ENCODE measurements around the gene CATSPERD.
"Not testable (repeated sequence)": the region's sequence is repeated elsewhere in the genome, so short reads cannot be mapped to it uniquely, and the experiment has no call there.

Gene CATSPERD

GRCh38 chr19:5742051-5742450 lies 21.6 kb downstream of the CATSPERD start:
- Mint-ChIP-seq H3K36me3 (no peaks in the 10 kb centered on the region), H3K4me3 (no peak overlapping the region), H3K27me3 (no peaks in the 10 kb centered on the region), H3K9me3 (peaks cover 6% of the 10 kb centered on the region), H3K4me1 (no peaks in the 10 kb centered on the region), H3K27ac (no peak overlapping the region)
- ATAC-seq = no peak

- Mint-ChIP-seq H3K27me3 (no peaks in the 10 kb centered on the region), H3K27ac (no peak overlapping the region), H3K36me3 (no peaks in the 10 kb centered on the region), H3K4me1 (no peaks in the 10 kb centered on the region), H3K9me3 (peaks cover 6% of the 10 kb centered on the region), H3K4me3 (no peak overlapping the region)
- ATAC-seq = no peak
These were observed 23.2 kb downstream of the CATSPERD start for GRCh38 chr19:5743630-5744029.

- H3K9me3 Mint-ChIP-seq, H3K27me3 Mint-ChIP-seq, ATAC-seq: not testable (repeated sequence)
These were observed 24.6 kb downstream of the CATSPERD start for GRCh38 chr19:5744999-5745398.

GRCh38 chr19:5748920-5749319 lies 28.5 kb downstream of the CATSPERD start:
- H3K9me3 Mint-ChIP-seq, ATAC-seq, H3K36me3 Mint-ChIP-seq, H3K27ac Mint-ChIP-seq, H3K4me3 Mint-ChIP-seq, H3K4me1 Mint-ChIP-seq: not testable (repeated sequence)
- H3K27me3 Mint-ChIP-seq = peaks cover 18% of the 10 kb centered on the region

More at GRCh38 chr19:5744999-5745398, 24.6 kb downstream of the CATSPERD start:
- H3K4me1 Mint-ChIP-seq, H3K4me3 Mint-ChIP-seq, H3K27ac Mint-ChIP-seq, H3K36me3 Mint-ChIP-seq: not testable (repeated sequence)

- no peak for ATAC-seq
- Mint-ChIP-seq H3K4me3 (no peak overlapping the region), H3K4me1 (no peaks in the 10 kb centered on the region)
These were observed 29.1 kb downstream of the CATSPERD start for GRCh38 chr19:5749505-5749904.

GRCh38 chr19:5751709-5752108 lies 31.3 kb downstream of the CATSPERD start:
- no peak overlapping the region for H3K27ac Mint-ChIP-seq
- no peaks in the 10 kb centered on the region for H3K4me1 Mint-ChIP-seq
- no peak overlapping the region for H3K4me3 Mint-ChIP-seq
- H3K9me3 Mint-ChIP-seq = no peaks in the 10 kb centered on the region
- H3K36me3 Mint-ChIP-seq = no peaks in the 10 kb centered on the region
- ATAC-seq = no peak
- H3K27me3 Mint-ChIP-seq = peaks cover 33% of the 10 kb centered on the region

More at GRCh38 chr19:5749505-5749904, 29.1 kb downstream of the CATSPERD start:
- no peaks in the 10 kb centered on the region for H3K36me3 Mint-ChIP-seq
- H3K27me3 Mint-ChIP-seq = peaks cover 24% of the 10 kb centered on the region
- no peak overlapping the region for H3K27ac Mint-ChIP-seq
- H3K9me3 Mint-ChIP-seq = no peaks in the 10 kb centered on the region

- no peak overlapping the region for H3K27ac Mint-ChIP-seq
- H3K4me3 Mint-ChIP-seq = no peak overlapping the region
- H3K9me3 Mint-ChIP-seq = no peaks in the 10 kb centered on the region
- ATAC-seq = no peak
- peaks cover 43% of the 10 kb centered on the region for H3K27me3 Mint-ChIP-seq
- no peaks in the 10 kb centered on the region for H3K36me3 Mint-ChIP-seq
- H3K4me1 Mint-ChIP-seq = no peaks in the 10 kb centered on the region
These were observed 33.3 kb downstream of the CATSPERD start for GRCh38 chr19:5753743-5754142.

- no peak overlapping the region for H3K4me3 Mint-ChIP-seq
- peaks cover 8% of the 10 kb centered on the region for H3K9me3 Mint-ChIP-seq
- H3K4me1 Mint-ChIP-seq = no peaks in the 10 kb centered on the region
- H3K36me3 Mint-ChIP-seq = no peaks in the 10 kb centered on the region
- no peak for ATAC-seq
- peaks cover 19% of the 10 kb centered on the region for H3K27me3 Mint-ChIP-seq
- H3K27ac Mint-ChIP-seq = no peak overlapping the region
These were observed 42.3 kb downstream of the CATSPERD start for GRCh38 chr19:5762608-5763217.

GRCh38 chr19:5765220-5765619 lies 44.8 kb downstream of the CATSPERD start:
- Mint-ChIP-seq H3K27ac (no peak overlapping the region), H3K36me3 (no peaks in the 10 kb centered on the region), H3K9me3 (peaks cover 8% of the 10 kb centered on the region), H3K4me1 (no peaks in the 10 kb centered on the region), H3K4me3 (no peak overlapping the region), H3K27me3 (peaks cover 11% of the 10 kb centered on the region)
- ATAC-seq = no peak

GRCh38 chr19:5767949-5768348 lies 47.5 kb downstream of the CATSPERD start:
- Mint-ChIP-seq H3K27ac (no peak overlapping the region), H3K27me3 (peaks cover 10% of the 10 kb centered on the region), H3K36me3 (no peaks in the 10 kb centered on the region), H3K9me3 (peaks cover under 1% of the 10 kb centered on the region), H3K4me1 (no peaks in the 10 kb centered on the region), H3K4me3 (no peak overlapping the region)
- ATAC-seq = no peak

- Mint-ChIP-seq H3K27me3 (peaks cover 11% of the 10 kb centered on the region), H3K4me3 (no peak overlapping the region), H3K27ac (no peak overlapping the region), H3K4me1 (no peaks in the 10 kb centered on the region), H3K9me3 (no peaks in the 10 kb centered on the region), H3K36me3 (no peaks in the 10 kb centered on the region)
- no peak for ATAC-seq
These were observed 52.0 kb downstream of the CATSPERD start for GRCh38 chr19:5772416-5772815.

GRCh38 chr19:5773276-5773675 lies 52.8 kb downstream of the CATSPERD start:
- Mint-ChIP-seq H3K36me3 (no peaks in the 10 kb centered on the region), H3K27ac (no peak overlapping the region), H3K9me3 (no peaks in the 10 kb centered on the region), H3K4me1 (no peaks in the 10 kb centered on the region), H3K27me3 (peaks cover 11% of the 10 kb centered on the region), H3K4me3 (no peak overlapping the region)
- ATAC-seq = no peak

GRCh38 chr19:5774921-5775320 lies 54.5 kb downstream of the CATSPERD start:
- H3K4me3 Mint-ChIP-seq = no peak overlapping the region

GRCh38 chr19:5775668-5776309 lies 55.4 kb downstream of the CATSPERD start:
- Mint-ChIP-seq H3K9me3 (no peaks in the 10 kb centered on the region), H3K36me3 (no peaks in the 10 kb centered on the region), H3K27ac (no peak overlapping the region), H3K4me3 (no peak overlapping the region), H3K4me1 (no peaks in the 10 kb centered on the region), H3K27me3 (peaks cover 11% of the 10 kb centered on the region)
- ATAC-seq = no peak

More at GRCh38 chr19:5774921-5775320, 54.5 kb downstream of the CATSPERD start:
- no peaks in the 10 kb centered on the region for H3K36me3 Mint-ChIP-seq
- no peaks in the 10 kb centered on the region for H3K4me1 Mint-ChIP-seq
- peaks cover 11% of the 10 kb centered on the region for H3K27me3 Mint-ChIP-seq
- no peak for ATAC-seq
- H3K27ac Mint-ChIP-seq = no peak overlapping the region
- H3K9me3 Mint-ChIP-seq = no peaks in the 10 kb centered on the region

GRCh38 chr19:5778402-5778801 lies 58.0 kb downstream of the CATSPERD start:
- ATAC-seq = no peak
- H3K4me3 Mint-ChIP-seq = no peak overlapping the region

GRCh38 chr19:5780916-5781315 lies 60.5 kb downstream of the CATSPERD start:
- not testable (repeated sequence) for H3K4me1 Mint-ChIP-seq, H3K27ac Mint-ChIP-seq, H3K4me3 Mint-ChIP-seq, ATAC-seq, H3K27me3 Mint-ChIP-seq, H3K9me3 Mint-ChIP-seq
- H3K36me3 Mint-ChIP-seq = peaks cover 19% of the 10 kb centered on the region

More at GRCh38 chr19:5778402-5778801, 58.0 kb downstream of the CATSPERD start:
- Mint-ChIP-seq H3K9me3 (no peaks in the 10 kb centered on the region), H3K27ac (no peak overlapping the region), H3K4me1 (no peaks in the 10 kb centered on the region), H3K36me3 (peaks cover 1% of the 10 kb centered on the region), H3K27me3 (no peaks in the 10 kb centered on the region)
